Osteocyte (in vitro differentiated cells): ENCODE data around the gene CYP4F12. TPM values are rescaled to one million over a fixed set of nuclear protein-coding genes. Genes with fewer than 3 reads are reported as not detected.

Source experiments
- DNase-seq: peaks from one replicate; pipeline ENCODE4 v3.0.0; 2021; ENCODE audit warnings: mixed read lengths; ENCODE audit not compliant: unreplicated experiment; ENCODE audit errors: extremely low spot score
- H3K27ac Mint-ChIP-seq: one replicate; pipeline ENCODE4 v1.8.0; 2021; ENCODE audit warnings: mild to moderate bottlenecking, mixed read lengths; ENCODE audit not compliant: unreplicated experiment
- H3K27me3 Mint-ChIP-seq: one replicate; pipeline ENCODE4 v1.8.0; 2021; ENCODE audit warnings: mixed read lengths; ENCODE audit not compliant: unreplicated experiment
- H3K36me3 Mint-ChIP-seq: one replicate; pipeline ENCODE4 v1.8.0; 2021; ENCODE audit warnings: mixed read lengths; ENCODE audit not compliant: unreplicated experiment
- H3K4me1 Mint-ChIP-seq: one replicate; pipeline ENCODE4 v1.8.0; 2021; ENCODE audit warnings: mixed read lengths; ENCODE audit not compliant: unreplicated experiment
- H3K4me3 Mint-ChIP-seq: one replicate; pipeline ENCODE4 v1.8.0; 2021; ENCODE audit warnings: mild to moderate bottlenecking, moderate library complexity, mixed read lengths; ENCODE audit not compliant: unreplicated experiment
- H3K9me3 Mint-ChIP-seq: one replicate; pipeline ENCODE4 v1.8.0; 2021; ENCODE audit warnings: mixed read lengths; ENCODE audit not compliant: unreplicated experiment
- total RNA-seq: library from RNA; stranded (reverse); gene quantifications from 2 replicates; pipeline ENCODE4 v1.2.1, GENCODE V29; 2021
- TF ChIP-seq, protein P1 (sequence below): fragments of 200-600 bp; sonication (generic); IDR thresholded peaks from 2 replicates; pipeline ENCODE4 v1.5.0; 2021; ENCODE audit warnings: antibody characterized with exemption, mild to moderate bottlenecking, moderate library complexity

CYP4F12 gene
- total RNA-seq, 1 donor from 2014 or later, result not detected

DNA sequence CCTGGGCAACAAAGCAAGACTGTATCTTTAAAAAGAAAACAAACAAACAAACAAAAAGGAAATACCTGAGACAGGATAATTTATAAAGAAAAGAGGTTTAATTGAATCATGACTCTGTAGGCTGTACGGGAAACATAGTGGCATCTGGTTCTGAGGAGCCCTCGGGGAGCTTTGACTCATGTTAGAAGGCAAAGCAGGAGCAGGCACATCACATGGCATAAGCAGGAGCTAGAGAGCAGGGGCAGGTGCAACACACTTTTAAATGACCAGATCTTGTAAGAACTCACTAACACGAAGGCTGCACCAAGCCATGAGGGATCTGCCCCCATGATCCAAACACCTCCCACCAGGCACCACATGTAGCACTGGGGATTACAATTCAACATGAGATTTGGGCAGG is 41.8 kb downstream of the CYP4F12 start:
- Mint-ChIP-seq H3K27ac (no peak overlapping the region), H3K9me3 (peaks cover 35% of the 10 kb centered on the region), H3K4me1 (no peaks in the 10 kb centered on the region), H3K4me3 (no peak overlapping the region), H3K27me3 (no peaks in the 10 kb centered on the region), H3K36me3 (no peaks in the 10 kb centered on the region)
- no peak for DNase-seq
- TF ChIP-seq, protein P1, sequence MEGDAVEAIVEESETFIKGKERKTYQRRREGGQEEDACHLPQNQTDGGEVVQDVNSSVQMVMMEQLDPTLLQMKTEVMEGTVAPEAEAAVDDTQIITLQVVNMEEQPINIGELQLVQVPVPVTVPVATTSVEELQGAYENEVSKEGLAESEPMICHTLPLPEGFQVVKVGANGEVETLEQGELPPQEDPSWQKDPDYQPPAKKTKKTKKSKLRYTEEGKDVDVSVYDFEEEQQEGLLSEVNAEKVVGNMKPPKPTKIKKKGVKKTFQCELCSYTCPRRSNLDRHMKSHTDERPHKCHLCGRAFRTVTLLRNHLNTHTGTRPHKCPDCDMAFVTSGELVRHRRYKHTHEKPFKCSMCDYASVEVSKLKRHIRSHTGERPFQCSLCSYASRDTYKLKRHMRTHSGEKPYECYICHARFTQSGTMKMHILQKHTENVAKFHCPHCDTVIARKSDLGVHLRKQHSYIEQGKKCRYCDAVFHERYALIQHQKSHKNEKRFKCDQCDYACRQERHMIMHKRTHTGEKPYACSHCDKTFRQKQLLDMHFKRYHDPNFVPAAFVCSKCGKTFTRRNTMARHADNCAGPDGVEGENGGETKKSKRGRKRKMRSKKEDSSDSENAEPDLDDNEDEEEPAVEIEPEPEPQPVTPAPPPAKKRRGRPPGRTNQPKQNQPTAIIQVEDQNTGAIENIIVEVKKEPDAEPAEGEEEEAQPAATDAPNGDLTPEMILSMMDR, result no peak

DNA sequence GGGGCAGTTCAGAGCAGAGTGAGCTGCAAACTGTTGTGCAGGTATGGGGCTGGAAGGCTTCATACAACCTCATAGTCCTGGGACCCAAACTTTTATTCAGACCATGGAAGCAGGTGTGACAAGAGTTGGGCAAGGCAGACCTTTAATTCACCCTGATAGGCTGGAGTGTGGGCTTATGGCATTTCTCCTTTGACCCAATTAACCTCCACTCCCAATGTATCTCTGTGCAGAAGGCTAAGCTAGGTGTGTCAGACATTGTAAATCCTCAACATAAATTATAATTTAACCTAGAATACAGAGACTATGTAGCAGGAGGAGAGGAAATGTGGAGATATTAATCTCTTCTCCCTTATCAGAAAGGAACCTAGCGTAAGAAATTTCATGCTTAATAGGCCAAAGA is 42.8 kb downstream of the CYP4F12 start:
- TF ChIP-seq, protein P1, result no peak
- Mint-ChIP-seq H3K4me3 (no peak overlapping the region), H3K27me3 (no peaks in the 10 kb centered on the region), H3K36me3 (no peaks in the 10 kb centered on the region), H3K27ac (no peak overlapping the region), H3K4me1 (no peaks in the 10 kb centered on the region), H3K9me3 (peaks cover 33% of the 10 kb centered on the region)
- DNase-seq, result no peak

DNA sequence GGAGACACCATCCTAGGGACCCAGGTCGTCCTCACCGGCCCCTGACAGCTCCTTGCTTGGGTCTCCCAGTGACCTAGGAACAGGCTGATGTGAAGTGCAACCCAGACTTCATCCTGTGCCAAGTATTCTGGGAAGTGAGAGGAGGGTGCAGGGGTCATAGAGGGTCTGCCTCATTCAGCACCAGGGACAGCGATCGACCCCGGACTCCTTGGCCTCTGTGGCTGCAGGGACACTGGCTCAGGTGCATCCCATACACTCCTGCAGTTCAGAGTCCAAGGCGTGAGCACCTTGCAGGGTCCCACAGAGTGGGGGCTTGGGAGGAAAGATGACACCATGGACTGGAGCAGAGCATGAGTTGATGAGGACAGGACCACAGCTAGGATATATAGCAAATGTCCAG is 44.9 kb downstream of the CYP4F12 start:
- DNase-seq, result no peak
- no peak overlapping the region for H3K27ac Mint-ChIP-seq
- H3K27me3 Mint-ChIP-seq, result no peaks in the 10 kb centered on the region
- H3K4me1 Mint-ChIP-seq, result no peaks in the 10 kb centered on the region
- TF ChIP-seq, protein P1, result no peak
- no peaks in the 10 kb centered on the region for H3K36me3 Mint-ChIP-seq
- peaks cover 43% of the 10 kb centered on the region for H3K9me3 Mint-ChIP-seq
- H3K4me3 Mint-ChIP-seq, result no peak overlapping the region

DNA sequence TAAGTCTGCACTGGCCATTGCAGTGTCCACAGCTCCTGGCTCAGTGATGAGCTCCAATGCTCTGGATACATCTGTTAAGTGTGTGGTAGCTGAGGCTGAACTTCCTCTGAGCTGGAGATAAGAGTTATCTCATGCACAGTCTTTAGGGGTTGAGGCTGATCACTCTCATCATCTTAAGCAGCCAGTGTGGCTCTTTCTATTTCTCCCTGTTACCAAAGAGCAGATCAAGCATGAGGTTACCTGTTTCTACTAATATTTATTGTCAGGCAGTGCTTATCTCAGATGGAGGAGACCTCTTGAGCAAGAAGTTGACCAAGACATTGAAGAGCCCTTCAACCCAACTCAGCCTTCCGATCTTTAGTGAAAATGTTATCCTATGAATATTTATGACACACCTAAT is 48.4 kb downstream of the CYP4F12 start:
- no peak for DNase-seq
- no peaks in the 10 kb centered on the region for H3K27me3 Mint-ChIP-seq
- no peak overlapping the region for H3K4me3 Mint-ChIP-seq
- H3K36me3 Mint-ChIP-seq, result no peaks in the 10 kb centered on the region
- TF ChIP-seq, protein P1, result no peak
- H3K27ac Mint-ChIP-seq, result no peak overlapping the region
- no peaks in the 10 kb centered on the region for H3K4me1 Mint-ChIP-seq
- H3K9me3 Mint-ChIP-seq, result peaks cover 42% of the 10 kb centered on the region

DNA sequence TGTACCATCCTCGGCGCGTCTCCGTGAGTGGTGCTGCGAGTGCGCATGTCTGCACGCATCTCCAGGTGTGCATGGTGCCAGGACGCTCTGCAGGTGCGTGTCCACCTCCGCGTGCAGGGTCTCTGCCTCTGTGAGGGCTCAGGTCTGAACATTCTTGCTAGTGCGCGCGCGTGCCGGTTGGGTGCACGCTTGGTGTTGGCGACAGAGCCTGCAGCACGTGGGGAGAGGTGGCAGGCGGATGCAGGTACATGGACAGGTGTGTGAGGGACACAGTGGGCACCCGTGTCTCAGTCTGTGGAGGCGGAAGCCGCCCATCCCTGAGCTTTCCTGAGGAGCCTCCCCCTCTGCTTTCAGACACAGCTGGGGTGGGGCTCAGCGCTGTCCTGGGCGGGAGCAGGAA is 50.1 kb downstream of the CYP4F12 start:
- Mint-ChIP-seq H3K36me3 (no peaks in the 10 kb centered on the region), H3K4me3 (no peak overlapping the region), H3K27ac (no peak overlapping the region), H3K4me1 (no peaks in the 10 kb centered on the region), H3K9me3 (peaks cover 48% of the 10 kb centered on the region), H3K27me3 (no peaks in the 10 kb centered on the region)
- DNase-seq, result no peak
- TF ChIP-seq, protein P1, result no peak
